HUES48 (cell line): ENCODE measurements around the gene TTC33.
"Not testable (repeated sequence)": the region's sequence is repeated elsewhere in the genome, so short reads cannot be mapped to it uniquely, and the experiment has no call there.

Source experiments
- H3K27ac ChIP-seq: one replicate; pipeline ENCODE4 v1.7.0; 2013; ENCODE audit warnings: low read depth, low read length, inconsistent platforms
- H3K27me3 ChIP-seq: 2 replicates; pipeline ENCODE4 v1.6.1; 2013; ENCODE audit warnings: mild to moderate bottlenecking, low read length; ENCODE audit not compliant: control insufficient read depth, insufficient read depth
- H3K36me3 ChIP-seq: 2 replicates; pipeline ENCODE4 v1.6.1; 2013; ENCODE audit warnings: low read length; ENCODE audit not compliant: control insufficient read depth, insufficient read depth
- H3K4me1 ChIP-seq: 2 replicates; pipeline ENCODE4 v1.6.1; 2013; ENCODE audit warnings: mild to moderate bottlenecking, low read length; ENCODE audit not compliant: control insufficient read depth, insufficient read depth
- H3K4me3 ChIP-seq: 2 replicates; pipeline ENCODE4 v1.5.1; 2013; ENCODE audit warnings: mild to moderate bottlenecking, low read depth, low read length
- H3K9ac ChIP-seq: 2 replicates; pipeline ENCODE4 v1.6.1; 2013; ENCODE audit warnings: mild to moderate bottlenecking, low read depth, low read length, moderate library complexity
- H3K9me3 ChIP-seq: 2 replicates; pipeline ENCODE4 v1.6.1; 2013; ENCODE audit warnings: low read length; ENCODE audit not compliant: control insufficient read depth, insufficient read depth

Gene TTC33

DNA sequence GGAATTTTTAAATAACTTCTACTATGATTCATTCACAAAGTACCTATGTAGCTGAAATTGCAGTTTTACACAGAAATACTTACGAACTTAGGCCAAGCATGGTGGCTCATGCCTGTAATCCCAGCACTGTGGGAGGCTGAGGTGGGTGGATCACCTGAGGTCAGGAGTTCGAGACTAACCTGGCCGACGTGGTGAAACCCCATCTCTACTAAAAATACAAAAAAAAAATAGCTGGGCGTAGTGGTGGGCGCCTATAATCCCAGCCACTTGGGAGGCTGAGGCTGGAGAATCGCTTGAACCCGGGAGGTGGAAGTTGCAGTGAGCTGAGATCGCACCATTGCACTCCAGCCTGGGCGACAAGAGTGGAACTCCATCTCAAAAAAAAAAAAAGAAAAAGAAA lies 36.9 kb upstream of the TTC33 start:
- H3K36me3 ChIP-seq, H3K9me3 ChIP-seq, H3K9ac ChIP-seq, H3K4me1 ChIP-seq, H3K4me3 ChIP-seq, H3K27ac ChIP-seq, H3K27me3 ChIP-seq: not testable (repeated sequence)

- Histone ChIP-seq H3K9me3 (no peaks in the 10 kb centered on the region), H3K9ac (no peak overlapping the region), H3K4me3 (no peak overlapping the region), H3K27ac (no peak overlapping the region), H3K36me3 (peaks cover 4% of the 10 kb centered on the region; the same call in 1 of the 2 replicates), H3K4me1 (peaks cover 4% of the 10 kb centered on the region), H3K27me3 (no peaks in the 10 kb centered on the region)
These were observed 36.0 kb upstream of the TTC33 start for GRCh38 chr5:40791715-40792139.

GRCh38 chr5:40790947-40791593 lies 35.3 kb upstream of the TTC33 start:
- no peak overlapping the region for H3K9ac ChIP-seq
- H3K4me1 ChIP-seq: no peaks in the 10 kb centered on the region; the same call in 1 of the 2 replicates
- H3K9me3 ChIP-seq: no peaks in the 10 kb centered on the region
- peaks cover 4% of the 10 kb centered on the region; the same call in 1 of the 2 replicates for H3K36me3 ChIP-seq
- no peak overlapping the region for H3K27ac ChIP-seq
- H3K27me3 ChIP-seq: no peaks in the 10 kb centered on the region
- no peak overlapping the region for H3K4me3 ChIP-seq

- H3K36me3 ChIP-seq, H3K9ac ChIP-seq, H3K4me1 ChIP-seq, H3K27ac ChIP-seq, H3K4me3 ChIP-seq, H3K27me3 ChIP-seq, H3K9me3 ChIP-seq: not testable (repeated sequence)
These were observed 33.2 kb upstream of the TTC33 start for GRCh38 chr5:40788941-40789340.

- Histone ChIP-seq H3K9ac (no peak overlapping the region), H3K27ac (no peak overlapping the region), H3K9me3 (no peaks in the 10 kb centered on the region), H3K4me1 (no peaks in the 10 kb centered on the region), H3K27me3 (no peaks in the 10 kb centered on the region), H3K4me3 (no peak overlapping the region), H3K36me3 (no peaks in the 10 kb centered on the region)
These were observed 32.2 kb upstream of the TTC33 start for GRCh38 chr5:40787986-40788385.

DNA sequence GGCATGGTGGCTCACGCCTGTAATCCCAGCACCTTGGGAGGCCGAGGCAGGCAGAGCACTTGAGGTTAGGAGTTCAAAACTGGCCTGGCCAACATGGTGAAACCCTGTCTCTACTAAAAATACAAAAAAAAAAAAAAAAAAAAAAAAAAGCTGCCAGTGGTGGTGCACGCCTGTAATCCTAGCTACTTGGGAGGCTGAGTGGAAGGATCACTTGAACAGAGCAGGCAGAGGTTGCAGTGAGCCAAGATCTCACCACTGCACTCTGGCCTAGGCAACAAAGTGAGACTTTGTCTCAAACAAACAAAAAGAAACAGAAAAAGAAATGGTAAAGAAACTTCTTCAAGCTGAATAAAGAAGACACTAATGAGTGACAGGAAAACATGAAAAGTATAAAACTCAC lies 30.9 kb upstream of the TTC33 start:
- not testable (repeated sequence) for H3K9ac ChIP-seq, H3K27ac ChIP-seq, H3K9me3 ChIP-seq, H3K36me3 ChIP-seq, H3K4me1 ChIP-seq, H3K4me3 ChIP-seq, H3K27me3 ChIP-seq

DNA sequence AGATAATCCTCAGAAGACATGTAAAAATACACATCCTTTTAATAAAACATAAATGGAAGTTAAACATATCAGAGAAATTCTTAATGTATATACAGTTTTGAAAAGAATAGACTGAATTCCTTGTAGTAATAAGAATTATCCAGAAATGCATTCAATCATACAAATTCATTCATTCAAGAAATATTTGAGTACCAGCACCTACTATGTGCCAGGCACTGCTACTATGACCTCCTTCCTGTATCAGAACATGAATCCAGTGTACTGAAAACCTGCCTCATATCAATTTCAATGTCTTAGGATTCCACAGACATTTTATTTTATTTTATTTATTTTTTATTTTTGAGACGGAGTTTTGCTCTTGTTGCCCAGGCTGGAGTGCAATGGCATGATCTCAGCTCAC lies 29.2 kb upstream of the TTC33 start:
- Histone ChIP-seq H3K27me3 (no peaks in the 10 kb centered on the region), H3K36me3 (no peaks in the 10 kb centered on the region), H3K9ac (no peak overlapping the region), H3K4me3 (no peak overlapping the region), H3K9me3 (no peaks in the 10 kb centered on the region), H3K27ac (no peak overlapping the region), H3K4me1 (no peaks in the 10 kb centered on the region)

DNA sequence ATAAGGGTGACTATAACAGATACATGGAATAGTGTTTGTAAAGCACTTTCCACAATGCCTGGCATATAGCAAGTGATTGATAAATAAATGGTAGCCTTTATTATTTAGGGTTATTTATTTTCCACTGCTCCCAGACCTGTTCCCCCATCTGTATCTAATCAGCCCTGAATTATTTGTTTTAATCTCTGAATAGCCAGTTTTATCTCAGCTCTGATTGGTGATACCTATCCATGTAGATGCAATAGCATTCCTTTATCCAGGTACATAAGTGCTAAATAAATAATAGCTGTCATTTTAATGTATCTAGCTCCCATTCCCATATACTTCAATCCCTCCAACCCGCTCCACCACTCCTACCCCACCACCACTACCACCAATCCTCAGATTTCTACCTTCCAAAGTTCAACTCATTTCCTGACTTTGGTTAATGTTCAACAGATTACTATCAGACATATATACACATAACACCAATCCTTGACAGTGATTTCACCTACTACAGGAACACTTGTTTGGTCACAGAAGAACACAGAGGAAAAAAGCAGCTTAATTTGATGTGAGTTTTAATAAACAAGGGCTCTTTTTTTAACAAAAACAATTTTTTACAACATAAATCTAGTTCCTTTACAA lies 28.4 kb upstream of the TTC33 start:
- Histone ChIP-seq H3K9me3 (no peaks in the 10 kb centered on the region), H3K9ac (no peak overlapping the region), H3K4me1 (no peaks in the 10 kb centered on the region), H3K27ac (no peak overlapping the region), H3K4me3 (no peak overlapping the region), H3K36me3 (no peaks in the 10 kb centered on the region), H3K27me3 (no peaks in the 10 kb centered on the region)

- Histone ChIP-seq H3K27ac (no peak overlapping the region), H3K4me3 (no peak overlapping the region), H3K9me3 (no peaks in the 10 kb centered on the region), H3K27me3 (no peaks in the 10 kb centered on the region), H3K9ac (no peak overlapping the region), H3K36me3 (peaks cover 3% of the 10 kb centered on the region; the same call in 1 of the 2 replicates), H3K4me1 (no peaks in the 10 kb centered on the region)
These were observed 26.2 kb upstream of the TTC33 start for GRCh38 chr5:40781843-40782409.

DNA sequence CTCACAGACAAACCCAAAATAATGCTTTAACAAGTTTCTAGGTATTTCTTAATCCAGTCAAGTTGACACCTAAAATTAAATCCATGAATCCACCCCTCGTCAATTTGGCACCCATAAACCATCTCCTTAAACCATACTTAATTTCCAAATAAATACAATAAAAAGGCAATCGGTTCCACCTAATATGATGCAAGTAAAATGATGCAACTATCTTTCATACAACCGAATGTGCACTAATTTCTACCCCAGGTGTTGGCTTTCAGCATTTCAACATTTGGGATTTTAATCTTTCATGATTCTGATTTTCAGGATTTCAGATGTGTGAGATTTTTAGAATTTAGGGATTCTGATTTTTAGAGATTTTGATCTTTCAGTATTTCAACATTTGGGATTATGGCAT lies 25.1 kb upstream of the TTC33 start:
- no peaks in the 10 kb centered on the region for H3K4me1 ChIP-seq

DNA sequence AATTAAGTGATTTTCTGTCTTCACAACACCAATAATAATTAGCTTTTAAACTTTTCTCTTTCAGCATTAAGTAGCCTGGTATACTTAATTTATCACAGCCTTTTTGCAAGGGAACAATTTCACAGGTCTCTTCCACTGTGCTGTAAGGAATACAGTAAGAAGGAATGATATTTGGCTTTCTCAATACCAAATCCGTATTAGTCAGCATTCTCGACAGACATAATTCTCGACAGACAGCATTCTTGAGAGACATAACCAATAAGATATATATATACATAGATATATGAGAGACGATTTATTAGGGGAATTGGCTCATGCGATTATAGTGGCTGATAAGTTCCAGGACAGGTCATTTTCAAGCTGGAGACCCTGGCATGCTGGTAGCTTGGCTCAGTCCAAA lies 24.4 kb upstream of the TTC33 start:
- Histone ChIP-seq H3K36me3 (peaks cover 19% of the 10 kb centered on the region), H3K9me3 (no peaks in the 10 kb centered on the region), H3K4me3 (no peak overlapping the region), H3K4me1 (no peaks in the 10 kb centered on the region), H3K27ac (no peak overlapping the region), H3K9ac (no peak overlapping the region), H3K27me3 (no peaks in the 10 kb centered on the region)

More for the DNA sequence above, 25.1 kb upstream of the TTC33 start:
- Histone ChIP-seq H3K9me3 (no peaks in the 10 kb centered on the region), H3K4me3 (no peak overlapping the region), H3K9ac (no peak overlapping the region), H3K27ac (no peak overlapping the region), H3K36me3 (peaks cover 12% of the 10 kb centered on the region), H3K27me3 (no peaks in the 10 kb centered on the region)
